GM12878 (cell line): ENCODE results near the gene DSEL. TPM values are rescaled to one million over a fixed set of nuclear protein-coding genes. Genes with fewer than 3 reads are reported as not detected.

Experiments used
- ATAC-seq: fragments of 200-7000 bp; cut with Tn5 transposase; 3 replicates; pipeline ENCODE4 v1.9.1; 2020; ENCODE audit warnings: mild to moderate bottlenecking, moderate library complexity
- BruUV-seq: library from RNA; stranded (reverse); fragments of 400-500 nt; replicated peaks from 2 replicates; lab custom pipeline; 2021; lab: Mats Ljungman, UMichigan
- CTCF ChIA-PET: fragments of 300-600 bp; sonication (Branson Sonifier 250); formaldehyde crosslinking; extraction: SDS; loops from one replicate; lab custom pipeline; 2021; ENCODE audit warnings: inconsistent platforms; lab: Yijun Ruan, JAX
- POLR2A ChIA-PET: fragments of 350-600 bp; formaldehyde crosslinking; extraction: SDS; loops from one replicate; lab custom pipeline; 2021; ENCODE audit warnings: inconsistent platforms; lab: Charles Lee
- RAD21 ChIA-PET: fragments of 300-600 bp; sonication (Branson Sonifier 250); formaldehyde crosslinking; loops from one replicate; lab custom pipeline; 2023; ENCODE audit warnings: antibody characterized with exemption; ENCODE audit not compliant: unreplicated experiment; lab: Charles Lee
- SMC1A ChIA-PET: fragments of 300-600 bp; sonication (Branson Sonifier 250); formaldehyde crosslinking; loops from one replicate; lab custom pipeline; 2023; ENCODE audit not compliant: unreplicated experiment, uncharacterized antibody; lab: Charles Lee
- DNase-seq: peaks from one replicate; pipeline ENCODE4 v3.0.0-alpha.2; 2011; ENCODE audit warnings: low read depth, low spot score
- FAIRE-seq: peaks from 3 replicates; lab custom pipeline; 2011; peaks lifted over from hg19 to GRCh38; lab: Jason Lieb, UNC
- H2AFZ ChIP-seq: 2 replicates; pipeline ENCODE4 v1.6.0; 2011; ENCODE audit warnings: low read depth, low read length, control low read depth; ENCODE audit not compliant: control insufficient read depth
- H3K27ac ChIP-seq: 2 replicates; pipeline ENCODE4 v1.5.1; 2011; ENCODE audit warnings: control low read depth; ENCODE audit not compliant: control insufficient read depth, insufficient read depth
- H3K27me3 ChIP-seq, 2 experiments: replicated peaks in 1 of 2; 2 replicates each; pipeline versions ENCODE4 v1.6.0 to v1.6.1; 2011; ENCODE audit warnings: low read length in 1 of 2; ENCODE audit not compliant: control insufficient read depth in 2 of 2, insufficient read depth in 2 of 2
- H3K36me3 ChIP-seq, 2 experiments: 2 replicates each; pipeline ENCODE4 v1.5.1; 2011; ENCODE audit warnings: low read length in 1 of 2; ENCODE audit not compliant: control insufficient read depth in 2 of 2, insufficient read depth in 2 of 2
- H3K4me1 ChIP-seq: 2 replicates; pipeline ENCODE4 v1.6.1; 2011; ENCODE audit warnings: mild to moderate bottlenecking, low read length, moderate library complexity, mixed read lengths; ENCODE audit not compliant: control insufficient read depth, insufficient read depth
- H3K4me2 ChIP-seq: 2 replicates; pipeline ENCODE4 v1.6.0; 2011; ENCODE audit warnings: control low read depth; ENCODE audit not compliant: control insufficient read depth, insufficient read depth
- H3K4me3 ChIP-seq: fragments of 200-600 bp; sonication (generic); 2 replicates; pipeline ENCODE4 v1.5.1; 2016
- H3K79me2 ChIP-seq: 2 replicates; pipeline ENCODE4 v1.6.0; 2011; ENCODE audit warnings: low read length; ENCODE audit not compliant: control insufficient read depth, insufficient read depth
- H3K9ac ChIP-seq: 2 replicates; pipeline ENCODE4 v1.8.0; 2011; ENCODE audit warnings: low read length, control low read depth, mixed read lengths; ENCODE audit not compliant: control insufficient read depth, insufficient read depth
- H3K9me3 ChIP-seq: replicated peaks from 3 replicates; pipeline ENCODE4 v1.5.1; 2011; ENCODE audit warnings: mild to moderate bottlenecking, low read length; ENCODE audit not compliant: control insufficient read depth, insufficient read depth
- H4K20me1 ChIP-seq: 2 replicates; pipeline ENCODE4 v1.6.0; 2011; ENCODE audit not compliant: control insufficient read depth, insufficient read depth
- BHLHE40 ChIP-seq, 2 experiments: fragments of 450-650 bp in 1 of 2; IDR thresholded peaks; 2 replicates each; pipeline ENCODE4 v1.6.1; 2011 to 2017; ENCODE audit warnings: low read depth in 2 of 2, borderline replicate concordance in 1 of 2, improper control_type of control experiment in 1 of 2, low read length in 1 of 2, mild to moderate bottlenecking in 1 of 2
- CBFB ChIP-seq: IDR thresholded peaks from 2 replicates; pipeline ENCODE4 v1.6.1; 2016; ENCODE audit warnings: antibody characterized with exemption, low read depth
- KDM1A ChIP-seq: fragments of 200-600 bp; sonication (generic); IDR thresholded peaks from 2 replicates; pipeline ENCODE4 v1.6.1; 2016; ENCODE audit warnings: borderline replicate concordance
- MYB ChIP-seq: fragments of 150-350 bp; IDR thresholded peaks from 2 replicates; pipeline ENCODE4 v1.6.1; 2014; ENCODE audit warnings: mild to moderate bottlenecking, low read depth, low read length, borderline replicate concordance
- PML ChIP-seq: IDR thresholded peaks from 2 replicates; pipeline ENCODE4 v1.6.1; 2012; ENCODE audit warnings: low read length, inconsistent platforms
- POLR2A ChIP-seq: IDR thresholded peaks from 2 replicates; pipeline ENCODE4 v1.6.1; 2011; ENCODE audit warnings: low read depth, mild to moderate bottlenecking, low read length
- SREBF2 ChIP-seq: IDR thresholded peaks from 2 replicates; pipeline ENCODE4 v1.6.1; 2012; ENCODE audit warnings: mild to moderate bottlenecking, low read length
- STAT3 ChIP-seq: IDR thresholded peaks from 2 replicates; pipeline ENCODE4 v1.6.1; 2011; ENCODE audit warnings: low read depth, low read length, improper control_type of control experiment
- WGBS: methylation state at CpG from one replicate; pipeline ENCODE4 v1.1.6; 2016; ENCODE audit warnings: low lambda C conversion rate; ENCODE audit not compliant: insufficient replicate concordance, insufficient coverage; ENCODE audit errors: missing lambda C conversion rate; 5-methylcytosine and 5-hydroxymethylcytosine counted together
- in situ Hi-C: fragments of 300-500 bp; cut with MboI; formaldehyde crosslinking; loops from 9 replicates; pipeline ENCODE4 v1.14.3; 2018; ENCODE audit warnings: mixed read lengths
- intact Hi-C: fragments of 100-400 bp; cut with micrococcal nuclease; formaldehyde crosslinking; loops from one replicate; pipeline ENCODE4 v1.14.2; 2022; ENCODE audit not compliant: unreplicated experiment
- polyA plus RNA-seq, 11 experiments: library from polyadenylated mRNA; depleted of rRNA in 4 of 11; unstranded in 6 of 11; stranded (reverse) in 5 of 11; fragments of >200 nt; fragmentation: Nextera tagmentation in 4 of 11; fragmentation: Illumina TruSeq in 1 of 11; extraction: Ambion mirVana in 4 of 11; extraction: Trizol in 1 of 11; gene quantifications; 1 replicate in 1 of 11; 2 replicates in 10 of 11; pipeline versions ENCODE4 v1.2.1 to v1.2.3, GENCODE V29; 2011 to 2016; ENCODE audit warnings: inconsistent platforms in 2 of 11, missing spikeins in 2 of 11, low read depth in 1 of 11
- total RNA-seq, 4 experiments: library from RNA; depleted of rRNA in 3 of 4; stranded (reverse); fragments of >200 nt in 3 of 4; fragmentation: Illumina TruSeq in 1 of 4; extraction: Trizol in 1 of 4; gene quantifications; 2 replicates each; pipeline versions ENCODE4 v1.2.1 to v1.2.3, GENCODE V29; 2013 to 2021
- TF ChIP-seq, protein P1 (sequence below): fragments of 450-650 bp; IDR thresholded peaks from 2 replicates; pipeline ENCODE4 v1.6.1; 2018; ENCODE audit warnings: borderline replicate concordance, mild to moderate bottlenecking; ENCODE audit not compliant: partially characterized antibody
- TF ChIP-seq, protein P2 (sequence below): fragments of 450-650 bp; conservative IDR thresholded peaks from 2 replicates; pipeline ENCODE4 v1.6.1; 2017; ENCODE audit warnings: mild to moderate bottlenecking, moderate library complexity
- TF ChIP-seq, protein P3 (sequence below): fragments of 450-650 bp; IDR thresholded peaks from 2 replicates; pipeline ENCODE4 v1.6.1; 2018; ENCODE audit warnings: mild to moderate bottlenecking, low read depth, moderate library complexity; ENCODE audit not compliant: partially characterized antibody

Gene DSEL
- total and polyA plus RNA-seq, 10 of the 15 experiments (the other 5 are each of a cell fraction or from before 2014, with no cell fraction given): 0.03 TPM; not detected in 9

DNA sequence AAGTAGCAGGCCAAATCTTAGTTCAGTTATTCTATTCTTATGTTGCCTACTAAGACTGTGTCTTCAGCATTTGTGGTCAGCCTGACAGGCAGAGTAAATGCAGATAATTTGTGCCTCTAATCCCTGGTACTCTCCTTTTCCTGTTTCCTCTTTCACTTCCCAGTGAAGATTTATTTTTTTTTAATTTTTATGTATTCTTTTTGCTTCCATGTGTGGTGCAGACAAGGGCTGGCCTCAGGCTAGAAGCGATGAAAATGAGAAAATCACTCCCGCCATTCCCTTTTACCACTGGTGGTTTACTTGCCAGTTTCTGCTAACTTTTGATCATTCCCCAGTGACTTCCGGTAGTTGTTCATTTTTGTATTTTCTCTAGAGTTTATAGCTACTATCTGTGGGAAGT, 30.9 kb downstream of the DSEL start:
- Histone ChIP-seq H3K27ac (no peak overlapping the region), H3K4me2 (no peak overlapping the region), H3K9ac (no peak overlapping the region), H3K79me2 (no peaks in the 10 kb centered on the region), H3K9me3 (no peaks in the 10 kb centered on the region), H3K36me3 (no peaks in the 10 kb centered on the region), H3K4me3 (no peak overlapping the region), H2AFZ (no peak overlapping the region), H4K20me1 (no peaks in the 10 kb centered on the region), H3K27me3 (no peaks in the 10 kb centered on the region), H3K4me1 (no peaks in the 10 kb centered on the region)
- ChIA-PET POLR2A (no interaction called here), RAD21 (no interaction called here), CTCF (no interaction called here), SMC1A (interaction anchor here (1.6 kb wide), 1 partner anchor 13 kb away, joined by 3 read pairs; no protein-coding TSS in a partner anchor)
- no TSS peak for BruUV-seq
- ATAC-seq (no peak), FAIRE-seq (no peak), DNase-seq (no peak)
- intact Hi-C loops (no loop called here), in situ Hi-C loops (no loop called here)
- TF ChIP-seq, protein P1, sequence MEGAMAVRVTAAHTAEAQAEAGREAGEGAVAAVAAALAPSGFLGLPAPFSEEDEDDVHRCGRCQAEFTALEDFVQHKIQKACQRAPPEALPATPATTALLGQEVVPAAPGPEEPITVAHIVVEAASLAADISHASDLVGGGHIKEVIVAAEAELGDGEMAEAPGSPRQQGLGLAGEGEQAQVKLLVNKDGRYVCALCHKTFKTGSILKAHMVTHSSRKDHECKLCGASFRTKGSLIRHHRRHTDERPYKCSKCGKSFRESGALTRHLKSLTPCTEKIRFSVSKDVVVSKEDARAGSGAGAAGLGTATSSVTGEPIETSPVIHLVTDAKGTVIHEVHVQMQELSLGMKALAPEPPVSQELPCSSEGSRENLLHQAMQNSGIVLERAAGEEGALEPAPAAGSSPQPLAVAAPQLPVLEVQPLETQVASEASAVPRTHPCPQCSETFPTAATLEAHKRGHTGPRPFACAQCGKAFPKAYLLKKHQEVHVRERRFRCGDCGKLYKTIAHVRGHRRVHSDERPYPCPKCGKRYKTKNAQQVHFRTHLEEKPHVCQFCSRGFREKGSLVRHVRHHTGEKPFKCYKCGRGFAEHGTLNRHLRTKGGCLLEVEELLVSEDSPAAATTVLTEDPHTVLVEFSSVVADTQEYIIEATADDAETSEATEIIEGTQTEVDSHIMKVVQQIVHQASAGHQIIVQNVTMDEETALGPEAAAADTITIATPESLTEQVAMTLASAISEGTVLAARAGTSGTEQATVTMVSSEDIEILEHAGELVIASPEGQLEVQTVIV: no peak
- WGBS: 51% methylated on average over 3 of the region's 3 CpGs

DNA sequence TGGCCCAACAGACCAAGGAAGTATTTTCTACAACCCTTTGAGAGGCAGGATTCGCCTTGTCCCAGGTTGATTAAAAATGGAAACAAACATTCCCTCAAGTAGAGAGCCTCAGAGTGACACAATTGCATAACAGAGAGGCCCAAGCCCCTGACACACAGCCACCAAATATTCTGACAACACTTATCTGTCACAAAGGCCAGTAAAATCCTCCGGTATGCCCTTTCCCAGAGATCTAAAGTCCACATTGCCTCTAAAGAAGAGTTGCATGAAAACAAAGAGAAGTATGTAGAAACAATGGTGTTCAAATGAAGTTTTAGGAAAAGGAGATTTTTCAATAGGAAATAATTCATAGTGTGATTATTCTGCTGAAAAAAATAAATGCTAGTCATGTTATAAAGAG, 32.1 kb downstream of the DSEL start:
- in situ Hi-C loops: no loop called here
- intact Hi-C loops: no loop called here
- Histone ChIP-seq H3K9me3 (no peaks in the 10 kb centered on the region), H3K4me2 (no peak overlapping the region), H3K36me3 (no peaks in the 10 kb centered on the region), H3K4me1 (no peaks in the 10 kb centered on the region), H3K27ac (no peak overlapping the region), H2AFZ (no peak overlapping the region), H3K4me3 (no peak overlapping the region), H3K9ac (no peak overlapping the region), H3K27me3 (no peaks in the 10 kb centered on the region), H4K20me1 (no peaks in the 10 kb centered on the region), H3K79me2 (no peaks in the 10 kb centered on the region)
- ATAC-seq (no peak), DNase-seq (no peak), FAIRE-seq (no peak)
- ChIA-PET CTCF (no interaction called here), POLR2A (no interaction called here), RAD21 (no interaction called here), SMC1A (no interaction called here)
- no TSS peak for BruUV-seq
- 13% methylated on average over 2 of the region's 2 CpGs for WGBS
- no peak for TF ChIP-seq BHLHE40 (IDR thresholded peaks at IDR 0.05; ENCODE audit: borderline replicate concordance in 1 of 2, low read depth in 2 of 2, low read length in 1 of 2)
- TF ChIP-seq STAT3: no peak
- no peak for TF ChIP-seq KDM1A
- TF ChIP-seq MYB: no peak
- TF ChIP-seq, protein P2, sequence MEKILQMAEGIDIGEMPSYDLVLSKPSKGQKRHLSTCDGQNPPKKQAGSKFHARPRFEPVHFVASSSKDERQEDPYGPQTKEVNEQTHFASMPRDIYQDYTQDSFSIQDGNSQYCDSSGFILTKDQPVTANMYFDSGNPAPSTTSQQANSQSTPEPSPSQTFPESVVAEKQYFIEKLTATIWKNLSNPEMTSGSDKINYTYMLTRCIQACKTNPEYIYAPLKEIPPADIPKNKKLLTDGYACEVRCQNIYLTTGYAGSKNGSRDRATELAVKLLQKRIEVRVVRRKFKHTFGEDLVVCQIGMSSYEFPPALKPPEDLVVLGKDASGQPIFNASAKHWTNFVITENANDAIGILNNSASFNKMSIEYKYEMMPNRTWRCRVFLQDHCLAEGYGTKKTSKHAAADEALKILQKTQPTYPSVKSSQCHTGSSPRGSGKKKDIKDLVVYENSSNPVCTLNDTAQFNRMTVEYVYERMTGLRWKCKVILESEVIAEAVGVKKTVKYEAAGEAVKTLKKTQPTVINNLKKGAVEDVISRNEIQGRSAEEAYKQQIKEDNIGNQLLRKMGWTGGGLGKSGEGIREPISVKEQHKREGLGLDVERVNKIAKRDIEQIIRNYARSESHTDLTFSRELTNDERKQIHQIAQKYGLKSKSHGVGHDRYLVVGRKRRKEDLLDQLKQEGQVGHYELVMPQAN: no peak
- TF ChIP-seq CBFB: no peak
- TF ChIP-seq, protein P3, sequence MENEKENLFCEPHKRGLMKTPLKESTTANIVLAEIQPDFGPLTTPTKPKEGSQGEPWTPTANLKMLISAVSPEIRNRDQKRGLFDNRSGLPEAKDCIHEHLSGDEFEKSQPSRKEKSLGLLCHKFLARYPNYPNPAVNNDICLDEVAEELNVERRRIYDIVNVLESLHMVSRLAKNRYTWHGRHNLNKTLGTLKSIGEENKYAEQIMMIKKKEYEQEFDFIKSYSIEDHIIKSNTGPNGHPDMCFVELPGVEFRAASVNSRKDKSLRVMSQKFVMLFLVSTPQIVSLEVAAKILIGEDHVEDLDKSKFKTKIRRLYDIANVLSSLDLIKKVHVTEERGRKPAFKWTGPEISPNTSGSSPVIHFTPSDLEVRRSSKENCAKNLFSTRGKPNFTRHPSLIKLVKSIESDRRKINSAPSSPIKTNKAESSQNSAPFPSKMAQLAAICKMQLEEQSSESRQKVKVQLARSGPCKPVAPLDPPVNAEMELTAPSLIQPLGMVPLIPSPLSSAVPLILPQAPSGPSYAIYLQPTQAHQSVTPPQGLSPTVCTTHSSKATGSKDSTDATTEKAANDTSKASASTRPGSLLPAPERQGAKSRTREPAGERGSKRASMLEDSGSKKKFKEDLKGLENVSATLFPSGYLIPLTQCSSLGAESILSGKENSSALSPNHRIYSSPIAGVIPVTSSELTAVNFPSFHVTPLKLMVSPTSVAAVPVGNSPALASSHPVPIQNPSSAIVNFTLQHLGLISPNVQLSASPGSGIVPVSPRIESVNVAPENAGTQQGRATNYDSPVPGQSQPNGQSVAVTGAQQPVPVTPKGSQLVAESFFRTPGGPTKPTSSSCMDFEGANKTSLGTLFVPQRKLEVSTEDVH: no peak
- no peak for TF ChIP-seq POLR2A
- TF ChIP-seq PML: no peak
- TF ChIP-seq SREBF2: no peak
